WTC11 (cell line): ENCODE data around the gene ADGRB2. TPM values are rescaled to one million over a fixed set of nuclear protein-coding genes. Genes with fewer than 3 reads are reported as not detected.

Source experiments
- ATAC-seq: fragments of 200-7000 bp; cut with Tn5 transposase; 2 replicates; pipeline ENCODE4 v1.10.0; 2021; ENCODE audit warnings: mild to moderate bottlenecking, moderate library complexity
- CTCF ChIA-PET: fragments of 300-600 bp; sonication (Branson Sonifier 250); formaldehyde crosslinking; loops from one replicate; lab custom pipeline; 2021; ENCODE audit warnings: antibody characterized with exemption; lab: Charles Lee
- POLR2A ChIA-PET: fragments of 350-600 bp; sonication (Branson Sonifier 250); formaldehyde crosslinking; loops from one replicate; lab custom pipeline; 2021; ENCODE audit warnings: antibody characterized with exemption; lab: Charles Lee
- DNase-seq: peaks from one replicate; pipeline ENCODE4 v3.0.0; 2021; ENCODE audit warnings: low spot score
- H3K27ac Mint-ChIP-seq: 2 replicates; pipeline ENCODE4 v1.8.0; 2021; ENCODE audit warnings: mixed read lengths
- H3K27me3 Mint-ChIP-seq: 2 replicates; pipeline ENCODE4 v1.8.0; 2021; ENCODE audit warnings: low read depth, mild to moderate bottlenecking, moderate library complexity, mixed read lengths
- H3K36me3 Mint-ChIP-seq: 2 replicates; pipeline ENCODE4 v1.8.0; 2021; ENCODE audit warnings: mixed read lengths
- H3K4me1 Mint-ChIP-seq: 2 replicates; pipeline ENCODE4 v1.8.0; 2022; ENCODE audit warnings: mixed read lengths
- H3K4me3 Mint-ChIP-seq: 2 replicates; pipeline ENCODE4 v1.8.0; 2021; ENCODE audit warnings: mild to moderate bottlenecking, moderate library complexity, mixed read lengths
- H3K9me3 Mint-ChIP-seq: 2 replicates; pipeline ENCODE4 v1.8.0; 2021; ENCODE audit warnings: mixed read lengths
- ATF2 ChIP-seq: sonication (generic); formaldehyde crosslinking; IDR thresholded peaks from 2 replicates; pipeline ENCODE4 v1.8.1; 2022; ENCODE audit warnings: low read depth, missing genetic modification reagents, borderline replicate concordance
- CDX4 ChIP-seq: fragments of 250-450 bp; sonication (Bioruptor Pico); IDR thresholded peaks from 2 replicates; pipeline ENCODE4 v1.9.0; 2021; ENCODE audit warnings: moderate library complexity, mild to moderate bottlenecking, inconsistent platforms, borderline replicate concordance
- CTCF ChIP-seq: fragments of 200-600 bp; IDR thresholded peaks from 2 replicates; pipeline ENCODE4 v1.8.0; 2022; ENCODE audit warnings: antibody characterized with exemption
- ESRRA ChIP-seq: sonication (generic); formaldehyde crosslinking; IDR thresholded peaks from 2 replicates; pipeline ENCODE4 v1.8.1; 2022; ENCODE audit warnings: mild to moderate bottlenecking, missing genetic modification reagents, borderline replicate concordance
- FOXK1 ChIP-seq: sonication (generic); formaldehyde crosslinking; IDR thresholded peaks from 2 replicates; pipeline ENCODE4 v1.8.0; 2022; ENCODE audit warnings: mild to moderate bottlenecking, moderate library complexity, missing genetic modification reagents
- FOXP4 ChIP-seq: sonication (generic); formaldehyde crosslinking; IDR thresholded peaks from 2 replicates; pipeline ENCODE4 v1.8.0; 2022; ENCODE audit warnings: mild to moderate bottlenecking, missing genetic modification reagents
- KAT7 ChIP-seq: sonication (generic); formaldehyde crosslinking; IDR thresholded peaks from 2 replicates; pipeline ENCODE4 v1.8.1; 2023; ENCODE audit warnings: missing genetic modification reagents, mild to moderate bottlenecking, borderline replicate concordance
- MYBL2 ChIP-seq: sonication (generic); formaldehyde crosslinking; IDR thresholded peaks from 2 replicates; pipeline ENCODE4 v1.8.1; 2023; ENCODE audit warnings: mild to moderate bottlenecking, moderate library complexity, missing genetic modification reagents
- NFATC4 ChIP-seq: fragments of 250-450 bp; sonication (Bioruptor Pico); IDR thresholded peaks from 2 replicates; pipeline ENCODE4 v1.9.0; 2021; ENCODE audit warnings: mild to moderate bottlenecking
- NFE2L1 ChIP-seq: sonication (generic); formaldehyde crosslinking; IDR thresholded peaks from 2 replicates; pipeline ENCODE4 v1.8.1; 2023; ENCODE audit warnings: missing genetic modification reagents
- RORB ChIP-seq: fragments of 250-450 bp; sonication (Bioruptor Pico); IDR thresholded peaks from 2 replicates; pipeline ENCODE4 v1.9.0; 2021; ENCODE audit warnings: mild to moderate bottlenecking
- SMAD3 ChIP-seq: sonication (generic); formaldehyde crosslinking; IDR thresholded peaks from 2 replicates; pipeline ENCODE4 v1.8.0; 2022; ENCODE audit warnings: missing genetic modification reagents, mild to moderate bottlenecking, borderline replicate concordance
- SMAD4 ChIP-seq: sonication (generic); formaldehyde crosslinking; IDR thresholded peaks from 2 replicates; pipeline ENCODE4 v1.8.0; 2022; ENCODE audit warnings: mild to moderate bottlenecking, missing genetic modification reagents
- ZBTB21 ChIP-seq: sonication (generic); formaldehyde crosslinking; IDR thresholded peaks from 2 replicates; pipeline ENCODE4 v1.8.1; 2023; ENCODE audit warnings: mild to moderate bottlenecking, missing genetic modification reagents, borderline replicate concordance
- ZBTB43 ChIP-seq: sonication (generic); formaldehyde crosslinking; IDR thresholded peaks from 2 replicates; pipeline ENCODE4 v1.8.1; 2023; ENCODE audit warnings: mild to moderate bottlenecking, missing genetic modification reagents
- ZMAT4 ChIP-seq: fragments of 250-450 bp; sonication (Bioruptor Pico); IDR thresholded peaks from 2 replicates; pipeline ENCODE4 v1.9.0; 2021; ENCODE audit warnings: mild to moderate bottlenecking
- ZNF219 ChIP-seq: sonication (generic); formaldehyde crosslinking; IDR thresholded peaks from 2 replicates; pipeline ENCODE4 v1.8.0; 2023; ENCODE audit warnings: missing genetic modification reagents, mild to moderate bottlenecking, borderline replicate concordance
- ZNF232 ChIP-seq: sonication (generic); formaldehyde crosslinking; IDR thresholded peaks from 2 replicates; pipeline ENCODE4 v1.8.0; 2022; ENCODE audit warnings: mild to moderate bottlenecking, missing genetic modification reagents
- ZNF317 ChIP-seq: sonication (generic); formaldehyde crosslinking; IDR thresholded peaks from 2 replicates; pipeline ENCODE4 v1.8.1; 2023; ENCODE audit warnings: low read depth, mild to moderate bottlenecking, moderate library complexity, missing genetic modification reagents, borderline replicate concordance
- ZNF396 ChIP-seq: fragments of 250-450 bp; sonication (Bioruptor Pico); IDR thresholded peaks from 2 replicates; pipeline ENCODE4 v1.8.0; 2021; ENCODE audit warnings: mild to moderate bottlenecking, moderate library complexity, borderline replicate concordance
- ZNF423 ChIP-seq: fragments of 250-450 bp; sonication (Bioruptor Pico); IDR thresholded peaks from 2 replicates; pipeline ENCODE4 v2.1.2; 2022; ENCODE audit warnings: mild to moderate bottlenecking, moderate library complexity
- total RNA-seq: library from RNA; stranded (reverse); gene quantifications from 3 replicates; pipeline ENCODE4 v1.2.3, GENCODE V29; 2021

The ADGRB2 gene
- total RNA-seq, 1 experiment from 2014 or later = 39.3 TPM

- TF ChIP-seq CTCF = no peak
- TF ChIP-seq SMAD3 (CRISPR knock-in tag) = no peak
- no peak for TF ChIP-seq ATF2 (CRISPR knock-in tag)
- TF ChIP-seq ZMAT4 (CRISPR knock-in tag) = no peak
Measured at GRCh38 chr1:31792541-31792940, 28.4 kb upstream of the ADGRB2 start (continued).

GRCh38 chr1:31792116-31792515, 28.0 kb upstream of the ADGRB2 start:
- Mint-ChIP-seq H3K4me3 (no peak overlapping the region), H3K36me3 (no peaks in the 10 kb centered on the region), H3K27ac (no peak overlapping the region), H3K27me3 (no peaks in the 10 kb centered on the region), H3K9me3 (no peaks in the 10 kb centered on the region), H3K4me1 (peaks cover 11% of the 10 kb centered on the region)
- peak; percentile 9 for DNase-seq
- ChIA-PET CTCF (interaction anchor here (0.5 to 4.7 kb wide), 4 partner anchors 28 to 173 kb away, joined by 3 to 282 read pairs (median 4); partner anchors contain the start of gene ADGRB2), POLR2A (no interaction called here)
- no peak for ATAC-seq
- no peak for TF ChIP-seq ZBTB21 (CRISPR knock-in tag)
- TF ChIP-seq RORB = no peak
- no peak for TF ChIP-seq CDX4 (CRISPR knock-in tag)

- Mint-ChIP-seq H3K9me3 (no peaks in the 10 kb centered on the region), H3K27ac (no peak overlapping the region; the same call in 1 of the 2 replicates), H3K27me3 (no peaks in the 10 kb centered on the region), H3K4me1 (peaks cover 11% of the 10 kb centered on the region), H3K36me3 (no peaks in the 10 kb centered on the region), H3K4me3 (no peak overlapping the region)
- DNase-seq = peak; percentile 6
- ATAC-seq = no peak
- POLR2A ChIA-PET = no interaction called here
- CTCF ChIA-PET = interaction anchor here (1.0 to 4.7 kb wide), 8 partner anchors 25 to 173 kb away, joined by 3 to 282 read pairs (median 49); partner anchors contain the start of genes ADGRB2, COL16A1 and SPOCD1
- TF ChIP-seq NFE2L1 (no peak), SMAD4 (CRISPR knock-in tag) (no peak), ZNF219 (CRISPR knock-in tag) (no peak), NFATC4 (CRISPR knock-in tag) (no peak), ZNF232 (CRISPR knock-in tag) (no peak), FOXK1 (no peak), MYBL2 (no peak), RORB (no peak), ZNF396 (CRISPR knock-in tag) (no peak), CTCF (no peak), ZNF423 (CRISPR knock-in tag) (no peak), ESRRA (CRISPR knock-in tag) (no peak), FOXP4 (CRISPR knock-in tag) (no peak), ZMAT4 (CRISPR knock-in tag) (no peak), ZNF317 (CRISPR knock-in tag) (no peak), KAT7 (no peak), ZBTB21 (CRISPR knock-in tag) (no peak), ZBTB43 (CRISPR knock-in tag) (no peak)
Measured at GRCh38 chr1:31791131-31791858, 27.2 kb upstream of the ADGRB2 start.
